Lower lobe of right lung (tissue), 2 donors: ENCODE results near the gene TBC1D19. TPM values are rescaled to one million over a fixed set of nuclear protein-coding genes. Genes with fewer than 3 reads are reported as not detected.

Experiments
- ATAC-seq, 2 donors: fragments of 200-7000 bp; cut with Tn5 transposase; one replicate each; pipeline ENCODE4 v1.9.1; 2020 to 2022; ENCODE audit warnings: mild to moderate bottlenecking in 2 of 2, moderate library complexity in 2 of 2
- DNase-seq: peaks from one replicate; pipeline ENCODE4 v3.0.0-alpha.2; 2020
- H3K27ac ChIP-seq: fragments of 200-600 bp; one replicate; pipeline ENCODE4 v1.8.0; 2022
- H3K27me3 ChIP-seq: fragments of 200-600 bp; one replicate; pipeline ENCODE4 v1.8.0; 2022; ENCODE audit warnings: low read depth
- H3K36me3 ChIP-seq: fragments of 200-600 bp; one replicate; pipeline ENCODE4 v1.8.0; 2022; ENCODE audit warnings: mild to moderate bottlenecking
- H3K4me1 ChIP-seq: fragments of 200-600 bp; one replicate; pipeline ENCODE4 v1.8.0; 2022
- H3K4me3 ChIP-seq: fragments of 200-600 bp; one replicate; pipeline ENCODE4 v1.8.0; 2022; ENCODE audit warnings: mild to moderate bottlenecking
- H3K9me3 ChIP-seq: fragments of 200-600 bp; one replicate; pipeline ENCODE4 v1.8.0; 2022
- CTCF ChIP-seq: fragments of 200-600 bp; IDR thresholded peaks from one replicate; pipeline ENCODE4 v1.8.0; 2022; ENCODE audit warnings: antibody characterized with exemption, mild to moderate bottlenecking
- intact Hi-C: fragments of 100-400 bp; cut with DNase I; formaldehyde crosslinking; loops from one replicate; pipeline ENCODE4 v1.11.0; 2022
- total RNA-seq: library from RNA; stranded (reverse); fragmentation: NEBNext Ultra II Directional; extraction: Animal tissue kit (Norgen Biotek cat#: 25700); gene quantifications from one replicate; pipeline ENCODE4 v1.2.1, GENCODE V29; 2021
- donor health status: DM: no; HTN: yes; CAD: no; lungs with severe emphysema.

The TBC1D19 gene
- total RNA-seq, 1 donor from 2014 or later, result 12.5 TPM

- DNase-seq (no peak), ATAC-seq (no peak)
- intact Hi-C loops, result no loop called here
- no peaks in the 10 kb centered on the region for H3K36me3 ChIP-seq
- no peaks in the 10 kb centered on the region for H3K27me3 ChIP-seq
- no peak for TF ChIP-seq CTCF
- no peaks in the 10 kb centered on the region for H3K9me3 ChIP-seq
- H3K4me3 ChIP-seq, result no peak overlapping the region
- no peak overlapping the region for H3K27ac ChIP-seq
- no peaks in the 10 kb centered on the region for H3K4me1 ChIP-seq
These were observed 175.0 kb downstream of the TBC1D19 start for GRCh38 chr4:26758899-26759298.

- no peak for TF ChIP-seq CTCF
- no peak overlapping the region for H3K27ac ChIP-seq
- no peak overlapping the region for H3K4me3 ChIP-seq
- no peaks in the 10 kb centered on the region for H3K27me3 ChIP-seq
- ATAC-seq (no peak), DNase-seq (no peak)
- intact Hi-C loops, result no loop called here
- H3K9me3 ChIP-seq, result no peaks in the 10 kb centered on the region
- H3K36me3 ChIP-seq, result no peaks in the 10 kb centered on the region
- no peaks in the 10 kb centered on the region for H3K4me1 ChIP-seq
These were observed 178.8 kb downstream of the TBC1D19 start for GRCh38 chr4:26762650-26763049.

GRCh38 chr4:26763063-26763462 lies 179.2 kb downstream of the TBC1D19 start:
- no peak for TF ChIP-seq CTCF
- Histone ChIP-seq H3K4me3 (no peak overlapping the region), H3K4me1 (no peaks in the 10 kb centered on the region), H3K27me3 (no peaks in the 10 kb centered on the region), H3K36me3 (no peaks in the 10 kb centered on the region), H3K9me3 (no peaks in the 10 kb centered on the region), H3K27ac (no peak overlapping the region)
- intact Hi-C loops, result no loop called here
- no peak for ATAC-seq
- DNase-seq, result no peak

GRCh38 chr4:26763648-26764047 lies 179.8 kb downstream of the TBC1D19 start:
- intact Hi-C loops, result no loop called here
- no peak for TF ChIP-seq CTCF
- Histone ChIP-seq H3K4me3 (no peak overlapping the region), H3K36me3 (no peaks in the 10 kb centered on the region), H3K27ac (no peak overlapping the region), H3K27me3 (no peaks in the 10 kb centered on the region), H3K4me1 (no peaks in the 10 kb centered on the region), H3K9me3 (no peaks in the 10 kb centered on the region)
- DNase-seq (no peak), ATAC-seq (peak in 1 of 2 donors; percentile 61)

- intact Hi-C loops, result no loop called here
These were observed 180.3 kb downstream of the TBC1D19 start for GRCh38 chr4:26764231-26764630.

More at GRCh38 chr4:26764231-26764630, 180.3 kb downstream of the TBC1D19 start:
- no peak for ATAC-seq
- no peaks in the 10 kb centered on the region for H3K9me3 ChIP-seq
- no peak overlapping the region for H3K4me3 ChIP-seq
- no peaks in the 10 kb centered on the region for H3K4me1 ChIP-seq
- H3K27ac ChIP-seq, result no peak overlapping the region
- no peaks in the 10 kb centered on the region for H3K36me3 ChIP-seq
- no peak for DNase-seq
- TF ChIP-seq CTCF, result no peak
- no peaks in the 10 kb centered on the region for H3K27me3 ChIP-seq
